Activated CD8-positive, alpha-beta memory T cell treated with anti-CD3 and anti-CD28 coated beads, Interleukin-2, amount 50 U/mL, for 48 hours (primary cell): ENCODE measurements around the gene COLGALT1.

Experiments used
- DNase-seq: peaks from one replicate; pipeline ENCODE4 v3.0.0-alpha.2; 2020

Gene COLGALT1

DNA sequence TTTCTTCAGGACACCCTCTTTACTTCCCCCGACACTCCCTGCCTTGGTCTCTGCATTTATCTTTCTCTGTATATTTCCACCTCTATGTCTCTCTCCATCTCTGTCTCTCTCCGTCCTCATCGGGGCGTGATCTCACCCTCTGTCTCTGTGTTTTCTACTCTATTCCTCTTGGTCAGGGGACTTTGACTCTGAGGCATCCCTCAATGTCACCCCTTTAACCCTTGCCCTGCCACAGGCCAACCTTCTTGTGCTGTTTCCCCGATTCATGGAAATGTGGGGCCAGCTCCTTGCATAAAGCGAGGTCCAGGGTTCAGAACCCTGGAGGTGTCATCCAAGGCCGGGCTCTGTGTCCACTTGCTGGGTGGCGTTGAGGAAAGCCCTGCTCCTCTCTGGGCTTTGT, 46.8 kb downstream of the COLGALT1 start:
- no peak for DNase-seq

DNA sequence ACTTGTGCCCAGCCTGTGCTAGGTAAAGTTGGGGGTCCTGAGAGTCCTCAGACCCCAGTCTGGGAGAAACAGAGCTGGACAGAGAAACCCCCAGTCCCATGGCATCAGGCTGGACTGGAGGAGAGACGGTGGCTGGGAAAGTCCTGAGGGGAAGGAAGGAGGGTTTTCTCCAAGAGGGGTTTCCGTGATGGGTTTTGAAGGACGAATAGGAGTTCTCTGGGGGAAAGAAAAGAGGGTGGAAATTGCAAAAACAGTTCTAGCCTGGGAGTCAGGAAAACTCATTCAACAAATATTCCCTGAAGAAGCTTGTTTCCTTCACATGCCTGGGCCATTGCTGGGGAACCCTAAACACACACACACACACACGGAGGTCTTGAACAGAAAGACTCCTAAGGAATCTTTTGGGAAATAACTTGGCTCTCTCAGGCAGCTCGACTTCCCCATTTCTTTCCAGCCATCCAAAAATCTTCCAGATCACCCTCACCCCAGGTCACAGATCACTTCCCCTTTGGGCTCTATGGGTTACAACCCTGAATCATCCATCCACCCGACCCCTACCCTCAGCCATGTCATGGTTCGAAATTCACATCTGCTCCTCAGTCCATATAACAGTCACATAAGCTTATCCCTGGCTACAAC, 47.5 kb downstream of the COLGALT1 start:
- DNase-seq, result no peak

DNA sequence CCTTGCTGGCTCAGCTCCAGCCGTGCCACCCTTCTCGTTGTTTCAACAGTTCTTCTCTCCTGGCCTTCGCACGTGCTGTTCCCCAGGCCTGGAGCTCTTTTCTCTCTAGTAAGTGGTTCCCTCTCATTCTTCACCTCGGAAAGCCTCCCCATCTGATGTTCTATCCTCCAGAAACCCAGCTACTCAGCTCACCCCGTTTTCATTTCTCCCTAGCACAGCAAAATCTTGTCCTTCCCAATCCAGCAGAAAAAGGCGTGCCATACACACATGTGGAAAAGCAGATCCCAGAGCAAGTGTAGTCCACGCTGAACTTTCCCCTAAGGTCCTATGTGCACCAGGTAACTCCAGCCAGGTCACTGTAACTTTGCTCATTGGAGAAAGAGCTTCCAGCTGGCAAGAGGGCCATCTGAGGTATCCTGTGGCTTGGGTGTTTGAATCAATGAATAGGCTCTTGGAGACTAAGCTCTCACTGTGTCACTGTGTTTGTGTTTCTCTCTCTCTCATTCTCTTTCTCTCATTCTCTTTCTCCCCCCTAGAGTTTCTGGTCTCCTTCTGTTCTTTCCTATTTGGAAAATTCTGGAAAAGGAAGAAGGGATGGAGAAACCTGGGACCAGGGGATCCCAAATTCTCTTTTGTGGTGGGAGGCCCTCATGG, 49.0 kb downstream of the COLGALT1 start:
- no peak for DNase-seq

DNA sequence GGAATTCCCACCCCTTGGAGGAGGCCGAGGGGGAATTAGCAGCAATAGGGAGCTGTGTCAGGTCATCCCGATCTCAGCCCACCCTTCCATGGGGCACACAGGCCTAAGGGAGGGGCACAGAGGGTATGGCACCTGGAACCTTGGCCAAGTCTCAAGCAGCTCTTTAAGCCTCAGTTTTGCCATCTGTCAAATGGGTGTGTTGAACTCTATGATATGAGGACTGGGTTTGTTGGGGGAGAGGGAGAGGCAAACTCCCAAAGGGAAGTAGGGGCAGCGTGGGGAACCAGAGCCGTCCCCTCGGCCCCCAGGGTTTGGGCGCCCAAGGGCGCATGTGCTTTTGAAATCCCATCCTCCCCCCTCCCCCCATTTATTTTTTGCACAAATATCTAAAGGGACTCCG, 49.7 kb downstream of the COLGALT1 start:
- DNase-seq, result no peak

DNA sequence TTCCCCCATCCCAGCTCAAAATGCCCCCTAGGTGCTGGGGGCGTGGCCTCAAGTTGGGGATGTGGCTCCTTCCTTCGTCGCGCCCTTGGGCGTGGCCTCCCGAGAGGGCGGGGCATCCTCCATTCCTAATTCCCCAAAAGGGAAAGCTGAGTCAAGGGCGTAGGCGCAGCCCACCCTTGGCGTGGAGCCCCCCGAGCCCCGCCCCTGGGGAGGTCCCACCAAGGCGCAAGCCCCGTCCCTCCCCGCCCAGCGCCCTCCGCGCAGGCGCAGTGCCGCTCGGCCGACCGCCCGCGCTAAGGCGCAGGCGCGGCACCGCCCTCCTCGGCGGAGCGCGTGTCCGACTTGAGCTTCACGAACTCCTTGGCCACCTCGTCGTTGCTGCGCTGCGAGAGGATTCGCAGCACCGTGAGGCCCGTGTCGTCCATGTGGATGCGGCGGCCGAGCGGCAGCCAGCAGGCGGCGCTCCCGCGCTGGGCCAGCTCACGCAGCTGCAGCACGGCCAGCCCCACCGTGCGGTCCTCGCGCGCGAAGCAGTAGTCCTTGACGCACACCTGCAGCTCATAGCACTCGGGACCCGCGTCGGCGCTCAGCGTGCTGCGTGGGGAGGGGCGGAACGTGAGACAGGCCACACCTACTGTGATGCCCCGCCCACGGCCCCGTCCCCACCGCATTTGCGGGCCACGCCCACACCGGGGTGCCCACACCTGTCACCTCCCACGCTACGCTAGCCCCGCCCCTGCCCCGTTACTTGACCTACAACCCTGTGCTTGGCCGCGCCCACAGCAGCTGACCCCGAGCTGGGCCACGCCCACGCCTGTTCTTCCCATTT, 50.5 kb downstream of the COLGALT1 start:
- DNase-seq, result peak; percentile 92

DNA sequence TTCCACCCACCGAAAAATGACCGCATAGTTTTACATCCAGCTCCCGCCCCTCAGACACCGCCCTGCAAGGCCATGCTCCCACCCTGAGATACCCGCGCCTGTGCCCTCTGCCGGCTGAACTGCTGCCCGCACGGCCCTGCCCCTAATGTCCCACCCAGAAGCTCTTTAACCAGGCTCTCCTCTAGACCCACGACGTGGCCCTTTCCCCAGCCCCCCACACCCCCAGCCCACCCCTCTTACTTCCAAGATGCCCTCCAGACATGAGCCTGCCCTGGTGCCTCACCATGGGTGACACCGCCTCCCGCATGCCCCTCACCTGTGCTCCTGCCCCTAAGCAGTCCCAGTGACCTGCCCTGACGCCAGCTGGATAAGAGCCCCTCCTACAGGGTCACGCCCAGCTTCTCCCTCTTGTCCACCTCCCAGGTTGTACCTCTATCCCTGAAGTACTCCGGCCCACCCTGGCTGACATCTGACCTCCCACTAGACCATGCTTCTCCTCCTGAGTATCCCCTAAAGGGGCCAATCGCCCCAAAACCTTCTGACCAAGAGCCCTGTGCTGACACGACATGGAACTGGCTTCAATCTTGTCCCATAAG, 51.2 kb downstream of the COLGALT1 start:
- DNase-seq, result no peak

DNA sequence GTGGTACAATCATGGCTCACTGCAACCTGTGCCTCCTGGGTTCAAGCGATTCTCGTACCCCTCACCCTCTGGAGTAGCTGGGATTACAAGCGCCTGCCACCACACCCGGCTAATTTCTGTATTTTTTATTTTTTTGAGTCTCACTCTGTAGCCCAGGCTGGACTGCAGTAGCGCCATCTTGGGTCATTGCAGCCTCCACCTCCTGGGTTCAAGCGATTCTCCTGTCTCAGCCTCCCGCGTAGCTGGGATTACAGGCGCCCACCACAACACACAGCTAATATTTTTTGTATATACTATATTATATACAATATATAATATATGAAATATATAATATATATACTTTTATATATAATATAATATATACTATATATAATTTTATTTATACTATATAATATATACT, 52.5 kb downstream of the COLGALT1 start:
- DNase-seq, result no peak

DNA sequence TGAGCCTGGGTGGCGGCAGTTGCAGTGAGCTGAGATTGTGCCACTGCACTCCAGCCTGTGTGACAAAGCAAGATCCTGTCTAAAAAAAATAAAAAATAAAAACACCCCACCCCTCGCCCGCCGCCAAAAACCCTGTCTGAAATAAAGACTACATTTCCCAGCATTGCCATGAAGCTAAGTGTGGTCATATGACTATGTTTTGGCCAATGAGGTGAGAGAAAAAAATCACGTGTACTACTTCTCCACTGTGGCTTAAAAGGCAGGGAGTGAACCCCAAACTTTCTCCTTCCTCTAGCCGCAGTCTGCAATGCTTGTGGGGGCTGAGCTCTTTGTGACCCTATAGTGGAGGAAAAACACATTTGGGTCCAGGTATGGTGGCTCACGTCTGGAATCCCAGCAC, 54.9 kb downstream of the COLGALT1 start:
- DNase-seq, result no peak

DNA sequence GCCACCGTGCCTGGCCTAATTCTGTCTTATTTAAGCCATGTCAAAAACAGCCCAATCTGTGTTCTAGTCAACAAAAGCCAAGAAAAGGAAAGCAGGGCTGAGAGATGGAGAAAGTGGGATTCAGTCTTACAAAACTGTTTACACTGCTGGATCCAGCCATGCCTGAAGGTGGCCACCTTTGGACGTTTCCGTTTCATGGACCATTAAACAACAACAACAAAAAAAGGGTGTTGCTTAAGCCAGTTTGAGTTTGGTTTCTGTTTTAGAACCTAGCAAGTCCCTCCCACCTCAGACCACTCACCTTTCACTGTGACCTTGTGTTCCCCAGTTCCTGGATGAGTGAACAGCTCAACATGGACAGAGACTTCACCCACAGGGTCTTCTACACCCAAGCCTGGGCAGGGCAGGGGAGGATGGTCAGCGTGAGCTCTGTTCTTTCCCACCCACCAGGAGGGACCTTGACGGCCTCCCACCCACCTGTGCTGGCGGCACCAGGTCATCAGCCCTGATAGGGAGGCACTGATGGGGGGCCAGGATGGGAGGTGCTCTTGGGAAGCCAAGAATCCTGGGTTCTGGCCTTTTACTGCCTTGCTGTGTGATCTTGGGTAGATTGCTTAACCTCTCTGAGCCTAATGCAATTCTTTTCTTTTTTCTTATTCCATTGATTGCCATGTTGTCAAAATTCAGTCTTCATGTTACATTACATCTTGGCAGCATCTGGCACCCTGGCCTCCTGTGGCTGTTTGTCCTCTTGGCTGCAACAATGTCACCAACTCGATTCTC, 56.2 kb downstream of the COLGALT1 start:
- DNase-seq, result no peak

DNA sequence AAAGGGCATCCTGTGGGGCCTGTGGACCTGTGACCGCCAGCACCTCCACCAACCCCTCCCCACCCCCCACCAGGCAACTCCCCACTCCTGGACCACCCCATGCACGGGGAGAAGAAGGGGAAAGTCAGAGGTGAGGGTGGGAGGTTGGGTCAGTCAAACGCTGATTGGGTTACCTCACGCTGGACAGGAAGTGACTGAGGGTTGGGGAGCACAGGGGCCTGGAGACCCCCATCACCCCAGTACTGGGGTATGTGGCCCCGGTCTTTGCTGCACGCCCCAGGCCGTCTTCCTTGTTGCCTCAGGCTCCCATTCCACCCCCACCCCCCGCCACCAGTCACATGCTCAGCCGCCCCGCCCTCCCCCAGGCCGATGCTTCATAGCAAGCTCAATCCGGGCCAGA, 59.0 kb downstream of the COLGALT1 start:
- DNase-seq, result no peak

DNA sequence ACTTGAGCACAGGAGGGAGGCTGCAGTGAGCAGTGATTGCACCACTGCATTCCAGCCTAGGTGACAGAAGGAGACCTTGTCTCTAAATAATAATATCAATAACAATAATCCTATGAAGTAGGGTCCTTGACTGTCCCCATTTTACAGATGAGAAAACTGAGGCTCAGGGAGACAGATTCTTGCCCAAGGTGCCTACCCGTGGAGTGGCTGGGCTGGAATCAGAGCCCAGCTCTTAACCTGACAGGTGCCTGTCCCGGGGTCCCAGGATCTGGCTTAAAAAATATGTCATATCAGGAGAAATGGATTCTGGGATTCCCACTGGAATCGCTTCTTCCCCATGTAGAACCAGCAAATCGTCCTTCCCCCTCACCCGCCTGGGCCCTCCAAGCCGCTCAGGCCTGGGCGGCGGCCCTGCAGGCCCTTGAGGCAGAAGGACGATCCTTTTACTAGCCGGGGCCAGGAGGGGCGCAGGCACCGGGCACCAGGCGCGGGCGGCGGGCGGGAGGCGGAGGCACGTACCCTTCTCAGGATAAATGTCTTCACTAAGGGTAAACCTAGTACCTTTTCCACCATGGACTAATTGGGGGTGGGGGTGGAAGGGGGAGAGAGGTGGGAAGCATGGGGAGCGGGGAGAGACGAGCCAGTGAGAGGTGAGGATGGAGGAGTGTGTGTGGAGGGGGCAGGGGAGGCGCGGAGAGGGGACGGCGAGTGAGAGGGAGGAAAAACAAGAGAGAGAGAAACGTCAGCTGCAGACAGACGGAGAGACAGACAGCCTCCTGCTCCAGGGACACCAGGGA, 60.6 kb downstream of the COLGALT1 start:
- DNase-seq, result no peak

DNA sequence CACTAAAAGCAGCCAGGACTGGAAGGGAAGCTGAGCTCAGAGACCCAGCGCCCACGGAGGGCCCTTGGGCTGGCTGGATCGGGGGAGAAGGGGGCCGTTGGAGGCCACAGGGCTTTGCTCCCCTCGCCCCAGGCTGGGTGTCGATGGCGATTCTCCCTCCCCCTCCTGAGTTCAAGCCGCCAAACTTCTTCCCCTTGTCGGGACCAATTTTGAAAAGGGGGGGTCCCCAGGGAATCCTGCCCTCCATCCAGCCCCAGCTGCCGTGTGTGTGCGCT, 61.2 kb downstream of the COLGALT1 start:
- no peak for DNase-seq

DNA sequence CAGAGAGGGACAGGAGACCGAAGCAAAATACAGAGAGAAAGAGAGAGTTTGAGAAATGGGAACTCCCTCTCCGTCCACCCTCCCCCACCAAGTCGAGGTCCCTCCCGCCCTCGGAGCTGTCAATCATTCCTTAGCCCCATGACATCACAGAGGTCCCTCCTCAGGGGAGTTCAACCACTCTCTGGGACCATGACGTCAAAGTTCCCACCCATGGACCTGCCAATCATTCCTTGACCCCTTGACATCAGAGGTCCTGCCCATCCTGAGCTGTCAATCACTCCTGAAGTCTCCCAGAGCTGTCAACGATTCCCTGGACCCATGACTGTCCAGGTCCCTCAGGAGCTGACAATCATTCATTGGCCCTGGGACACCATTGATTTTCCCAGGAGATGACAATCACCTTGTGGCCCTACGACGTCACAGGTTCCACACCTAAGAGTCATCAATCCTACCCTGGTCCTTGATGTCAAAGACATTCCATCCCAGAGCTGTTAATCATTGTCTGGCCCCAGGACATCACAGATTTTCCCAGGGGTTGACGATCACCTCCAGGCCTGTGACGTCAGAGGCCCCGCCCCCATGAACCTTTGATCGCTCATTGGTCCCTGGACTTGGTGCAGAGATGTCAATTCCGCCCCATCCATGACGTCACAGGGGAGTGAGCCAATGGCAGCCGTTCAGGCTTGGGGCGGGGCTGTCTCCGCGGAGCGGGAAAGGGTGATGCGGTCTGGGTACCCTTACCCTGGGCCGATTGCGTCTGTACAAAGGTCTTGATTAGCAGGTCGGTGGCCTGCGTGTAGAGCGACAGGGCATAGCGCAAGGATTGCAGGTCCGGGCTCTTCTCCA, 61.7 kb downstream of the COLGALT1 start:
- DNase-seq, result no peak

DNA sequence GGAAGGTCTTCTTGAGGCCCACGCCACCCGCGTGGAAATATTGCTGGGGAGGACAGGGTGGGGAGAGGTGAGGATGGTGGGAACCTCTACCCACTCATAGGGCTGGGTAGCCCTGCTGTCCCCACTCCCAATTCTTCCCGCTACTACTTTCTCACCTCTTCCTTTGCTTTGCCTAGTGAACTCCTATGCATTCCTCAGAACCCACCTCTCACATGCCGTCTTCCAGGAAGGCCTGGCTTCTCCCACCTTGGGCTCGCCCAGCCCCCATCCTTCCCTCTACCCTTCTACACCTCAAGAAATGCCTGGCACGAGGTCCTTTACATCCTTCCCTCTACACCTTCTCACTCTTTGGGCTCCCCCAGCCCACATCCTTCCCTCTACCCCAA, 62.4 kb downstream of the COLGALT1 start:
- no peak for DNase-seq

DNA sequence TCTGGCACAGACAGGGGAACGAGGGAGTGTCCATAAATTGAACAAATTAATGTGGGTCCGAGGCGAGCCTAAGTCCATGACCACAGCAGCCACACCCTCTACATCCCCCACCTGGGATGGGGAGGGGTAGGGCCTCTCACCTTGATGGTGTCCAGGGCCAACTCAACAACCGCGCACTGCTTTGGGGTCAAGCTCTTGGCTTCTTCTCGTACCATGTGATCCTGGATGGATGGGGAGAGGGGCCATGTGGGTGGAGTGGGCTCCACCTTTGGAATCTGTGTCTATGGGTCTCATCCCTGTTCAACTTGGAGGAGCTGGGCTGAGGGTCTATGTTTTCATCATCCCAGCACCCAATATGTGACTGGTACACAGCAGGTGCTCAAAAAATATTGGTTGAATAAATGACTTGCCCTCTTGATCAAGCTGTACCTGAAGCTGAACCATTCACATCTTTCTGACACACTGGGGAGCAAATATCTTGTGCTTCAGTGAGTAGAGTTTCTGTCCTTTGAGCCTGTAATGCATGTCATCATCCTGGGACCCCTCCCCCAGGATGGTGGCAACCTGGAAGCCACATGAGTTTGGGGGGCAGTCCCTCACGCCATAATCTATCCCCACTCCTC, 62.9 kb downstream of the COLGALT1 start:
- DNase-seq, result no peak

DNA sequence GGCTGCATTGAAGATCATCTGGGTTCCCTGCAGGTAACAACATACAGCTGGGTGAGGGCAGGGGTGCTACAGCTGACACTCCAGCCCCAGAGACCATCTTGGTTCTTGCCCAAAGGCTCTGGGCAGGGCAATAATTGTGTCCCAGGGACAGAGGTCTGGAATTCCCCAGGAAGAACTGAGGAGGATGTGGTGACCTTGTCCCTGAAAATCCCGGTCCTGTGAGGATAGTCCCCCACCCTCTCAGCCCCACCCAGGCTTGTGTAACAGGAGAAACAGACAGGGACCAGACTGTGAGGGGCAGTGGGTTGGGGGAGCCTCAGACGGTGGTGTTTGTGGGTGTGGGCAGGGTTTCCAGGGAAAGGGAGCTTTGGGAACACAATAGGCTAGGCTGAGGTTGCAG, 63.5 kb downstream of the COLGALT1 start:
- no peak for DNase-seq

DNA sequence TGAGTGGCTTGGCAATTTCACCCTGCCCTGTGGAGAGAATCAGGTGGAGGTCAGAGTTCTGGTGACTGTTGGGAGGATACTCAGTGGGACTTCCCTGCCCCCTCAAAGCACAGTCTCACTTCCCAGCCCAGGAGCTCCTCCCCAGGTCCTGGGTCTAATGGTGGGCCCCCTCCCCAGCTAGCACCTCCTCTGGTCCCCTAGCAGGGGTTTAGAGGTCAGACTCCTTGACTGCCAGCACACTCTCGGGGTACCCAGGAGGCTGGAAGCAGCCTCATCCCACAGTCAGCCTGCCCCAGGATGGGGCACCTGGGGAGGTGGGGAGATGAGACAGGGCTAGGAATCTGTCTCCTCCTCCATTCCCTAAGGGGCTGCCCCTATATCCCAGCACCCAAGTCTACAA, 65.2 kb downstream of the COLGALT1 start:
- no peak for DNase-seq

DNA sequence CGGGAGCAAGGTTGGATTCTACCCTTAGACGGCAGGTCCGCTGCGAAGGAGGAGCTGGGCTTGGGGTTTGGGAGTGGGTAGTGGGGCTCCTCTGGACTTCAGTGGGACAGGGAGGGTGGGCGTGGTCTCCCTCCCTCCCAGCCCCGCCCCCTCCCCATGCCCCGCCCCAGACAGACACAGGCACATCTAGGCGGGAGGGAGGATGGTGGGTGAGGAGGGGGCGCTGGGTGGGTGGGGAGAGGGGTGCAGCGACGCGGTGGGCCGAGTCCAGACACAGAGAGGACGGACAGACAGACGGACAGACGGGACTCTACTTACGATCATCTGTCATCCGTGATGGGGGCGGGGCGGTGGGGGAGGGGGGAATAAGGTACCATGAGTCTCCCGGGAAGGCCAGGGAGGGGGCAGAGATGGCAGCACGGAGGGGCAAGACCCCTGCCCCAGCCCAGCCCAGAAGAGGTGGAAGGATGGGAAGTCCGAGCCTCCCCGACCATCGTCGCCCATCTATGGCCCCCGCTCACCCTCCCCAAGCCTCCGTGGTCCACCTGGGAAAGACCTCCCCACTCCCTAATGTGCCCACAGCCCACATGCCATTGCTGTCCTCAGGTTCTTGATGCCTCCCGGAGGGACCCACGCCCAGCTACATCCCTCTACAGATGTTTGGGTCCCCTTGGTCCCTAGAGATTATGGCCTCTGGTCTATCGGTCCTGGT, 67.9 kb downstream of the COLGALT1 start:
- DNase-seq, result no peak

DNA sequence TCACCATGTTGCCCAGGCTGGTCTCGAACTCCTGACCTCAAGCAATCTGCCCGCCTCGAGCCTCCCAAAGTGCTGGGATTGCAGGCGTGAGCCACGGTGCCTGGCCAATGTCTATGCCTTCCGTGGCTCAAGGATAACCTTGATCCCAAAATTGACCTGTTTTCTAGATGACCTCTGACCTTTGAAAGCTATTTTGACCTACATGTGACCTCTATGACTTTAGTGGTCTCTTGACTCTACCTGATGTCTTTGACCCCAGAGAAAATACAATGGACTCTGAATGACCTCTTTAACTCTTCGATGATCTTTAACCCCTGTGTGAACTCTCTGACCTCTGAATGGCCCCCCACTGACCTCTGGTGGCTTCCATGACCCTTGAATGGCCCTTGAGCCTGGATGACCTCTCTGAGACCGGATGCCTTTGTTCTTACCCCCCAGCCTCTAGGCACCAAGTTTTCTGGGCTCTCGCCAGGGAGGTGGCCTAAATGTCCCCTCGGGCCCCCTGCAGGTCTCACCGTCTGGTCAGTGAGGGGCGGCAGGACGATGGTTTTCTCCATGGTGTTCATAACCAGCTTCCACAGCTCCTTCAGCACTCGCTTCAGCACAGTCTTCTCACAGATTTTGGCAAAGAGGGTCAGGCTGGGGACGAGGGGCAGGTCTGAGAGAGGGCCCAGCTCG, 69.0 kb downstream of the COLGALT1 start:
- no peak for DNase-seq

DNA sequence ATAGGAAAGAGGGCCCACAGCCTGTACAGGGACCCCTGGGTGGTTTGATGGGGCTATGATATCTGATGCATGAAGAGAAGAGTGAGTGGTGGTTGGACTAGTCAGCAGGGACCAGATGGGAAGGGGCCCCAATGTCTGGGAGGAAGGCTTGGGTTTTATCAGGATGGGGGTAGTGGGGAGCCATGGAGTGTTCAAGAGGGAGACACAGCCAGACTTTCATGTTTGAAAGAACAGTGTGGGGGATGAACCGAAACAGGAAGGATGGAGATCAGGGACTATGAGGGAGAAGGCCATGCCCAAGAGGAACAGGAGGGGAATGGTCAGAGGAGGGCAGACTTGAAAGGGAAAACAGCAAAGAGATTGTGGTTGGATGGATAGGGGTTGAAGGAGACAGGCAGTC, 69.6 kb downstream of the COLGALT1 start:
- no peak for DNase-seq
